ENCODE data around the gene CEP55.

Gene CEP55

DNA sequence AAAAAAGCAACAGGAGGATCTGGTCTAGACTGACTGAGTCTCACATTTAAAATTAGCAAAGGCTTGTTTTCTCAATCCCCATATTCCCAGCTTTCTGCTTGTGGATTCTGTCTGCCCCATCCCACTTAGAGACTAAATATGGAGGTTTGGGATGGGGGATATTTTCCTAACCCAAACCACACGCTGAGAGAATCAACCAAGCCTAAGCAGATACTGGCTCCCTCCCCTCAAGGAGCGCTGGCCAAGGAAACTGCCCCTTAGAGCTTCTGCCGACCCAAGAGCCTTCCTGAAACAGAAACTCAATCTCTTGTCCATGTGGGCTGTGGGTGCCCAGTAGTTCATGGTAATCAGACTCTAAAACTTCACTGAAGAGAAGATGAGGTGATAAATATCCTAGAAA is 74.0 kb downstream of the CEP55 start:
- H3K27me3 ChIP-seq (ENCODE audit: control insufficient read depth in 1 of 2, insufficient read depth in 2 of 2, low read length in 2 of 2): peaks cover 4 to 25% of the 10 kb centered on the region in 2 donors
- H3K4me3 ChIP-seq (ENCODE audit: low read depth in 1 of 2, low read length in 2 of 2): no peak overlapping the region
- H3K27ac ChIP-seq (ENCODE audit: low read depth, low read length): no peak overlapping the region
- no peaks in the 10 kb centered on the region for H3K36me3 ChIP-seq (ENCODE audit: insufficient read depth, low read length)
- H3K9ac ChIP-seq (ENCODE audit: low read length): no peak overlapping the region
- H3K9me3 ChIP-seq (ENCODE audit: low read length): no peaks in the 10 kb centered on the region
- no peaks in the 10 kb centered on the region for H3K4me1 ChIP-seq (ENCODE audit: insufficient read depth, low read length)

DNA sequence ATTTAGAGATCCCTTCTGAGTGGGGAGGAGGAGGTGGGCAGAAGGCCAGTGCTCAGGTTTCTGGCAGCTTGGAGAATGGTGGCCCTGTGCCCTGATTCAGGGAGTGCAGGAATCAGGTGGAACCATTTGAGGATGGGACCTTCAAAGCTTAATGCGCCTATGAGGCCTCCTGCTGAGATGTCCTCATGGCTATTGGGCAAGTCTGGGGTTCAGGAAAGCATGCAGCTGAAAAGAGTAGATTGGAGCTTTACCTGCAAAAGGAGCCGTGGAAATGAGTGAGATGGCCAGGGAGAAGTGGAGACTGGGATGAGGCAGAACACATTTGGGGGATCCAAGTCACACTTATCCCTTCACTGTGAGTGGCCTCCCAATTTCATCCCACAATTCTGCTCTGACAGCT is 76.2 kb downstream of the CEP55 start:
- Histone ChIP-seq H3K4me1 (ENCODE audit: insufficient read depth, low read length) (no peaks in the 10 kb centered on the region), H3K9me3 (ENCODE audit: low read length) (no peaks in the 10 kb centered on the region), H3K36me3 (ENCODE audit: insufficient read depth, low read length) (no peaks in the 10 kb centered on the region), H3K9ac (ENCODE audit: low read length) (no peak overlapping the region), H3K4me3 (ENCODE audit: low read depth in 1 of 2, low read length in 2 of 2) (no peak overlapping the region), H3K27me3 (ENCODE audit: control insufficient read depth in 1 of 2, insufficient read depth in 2 of 2, low read length in 2 of 2) (peaks cover 4 to 13% of the 10 kb centered on the region in 2 donors), H3K27ac (ENCODE audit: low read depth, low read length) (no peak overlapping the region)

DNA sequence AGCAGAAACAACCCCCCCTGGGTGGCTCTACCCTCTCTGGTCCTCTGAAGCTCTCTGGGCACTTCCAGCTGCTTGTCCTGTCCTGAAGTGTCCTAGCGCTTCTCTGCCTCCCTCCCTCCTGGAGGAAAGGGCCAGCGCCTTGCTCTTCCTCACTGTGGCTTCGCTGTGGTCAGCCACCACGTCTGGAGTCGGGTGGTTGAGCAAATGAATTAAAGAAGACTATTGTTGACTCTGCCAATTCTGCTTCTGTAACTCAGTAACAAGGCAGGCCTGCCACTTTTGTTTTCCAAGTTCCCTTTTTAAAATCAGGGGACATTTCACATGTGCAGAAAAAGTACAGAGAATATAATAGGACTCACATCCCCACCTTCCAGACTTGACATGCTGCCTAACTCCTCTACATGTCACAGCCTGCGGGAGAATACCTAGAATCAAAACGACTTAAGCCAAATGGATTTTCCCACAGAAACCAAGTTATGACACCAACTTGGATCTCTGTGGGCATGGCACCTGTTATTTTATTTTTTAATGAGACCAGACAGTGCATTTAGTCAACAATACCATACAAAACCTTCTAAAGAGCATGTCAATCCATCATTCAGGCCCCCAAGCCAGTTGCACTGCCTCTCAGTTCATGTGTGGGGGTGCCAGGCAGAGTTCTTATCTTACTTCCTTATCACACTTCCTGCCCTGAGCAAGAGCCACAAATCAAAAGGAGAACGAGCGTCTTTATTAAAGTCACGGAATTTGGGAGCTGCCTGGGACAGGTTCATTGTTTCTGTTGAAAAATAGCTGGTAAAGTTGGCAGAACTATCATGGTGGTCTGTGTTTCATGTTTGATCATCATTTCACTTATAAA is 76.9 kb downstream of the CEP55 start:
- Histone ChIP-seq H3K27ac (ENCODE audit: low read depth, low read length) (no peak overlapping the region), H3K9me3 (ENCODE audit: low read length) (no peaks in the 10 kb centered on the region), H3K4me1 (ENCODE audit: insufficient read depth, low read length) (no peaks in the 10 kb centered on the region), H3K27me3 (ENCODE audit: control insufficient read depth in 1 of 2, insufficient read depth in 2 of 2, low read length in 2 of 2) (peaks cover 3 to 6% of the 10 kb centered on the region in 2 donors), H3K4me3 (ENCODE audit: low read depth in 1 of 2, low read length in 2 of 2) (no peak overlapping the region), H3K9ac (ENCODE audit: low read length) (no peak overlapping the region), H3K36me3 (ENCODE audit: insufficient read depth, low read length) (no peaks in the 10 kb centered on the region)

DNA sequence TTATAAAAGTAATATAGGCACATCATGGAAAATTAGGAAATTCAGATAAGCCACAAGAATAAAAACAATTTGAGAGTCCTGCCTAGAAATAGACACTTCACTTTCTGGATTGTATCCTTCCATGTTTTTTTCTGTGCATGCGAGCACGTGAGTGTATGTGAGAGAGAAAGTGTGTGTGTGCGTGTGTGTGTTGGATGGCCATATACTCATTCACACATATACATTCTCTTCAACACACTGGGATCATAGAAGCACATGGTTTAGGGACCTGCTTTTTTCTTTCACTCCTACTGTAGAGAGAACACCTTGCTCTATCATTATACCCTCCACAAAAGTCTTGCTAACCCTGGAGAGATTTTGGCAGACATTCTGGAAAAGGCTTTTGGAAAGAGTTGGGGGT is 77.5 kb downstream of the CEP55 start:
- Histone ChIP-seq H3K4me1 (ENCODE audit: insufficient read depth, low read length) (no peaks in the 10 kb centered on the region), H3K9ac (ENCODE audit: low read length) (no peak overlapping the region), H3K27me3 (ENCODE audit: control insufficient read depth in 1 of 2, insufficient read depth in 2 of 2, low read length in 2 of 2) (no peaks in the 10 kb centered on the region), H3K36me3 (ENCODE audit: insufficient read depth, low read length) (no peaks in the 10 kb centered on the region), H3K4me3 (ENCODE audit: low read depth in 1 of 2, low read length in 2 of 2) (no peak overlapping the region), H3K9me3 (ENCODE audit: low read length) (no peaks in the 10 kb centered on the region), H3K27ac (ENCODE audit: low read depth, low read length) (no peak overlapping the region)

DNA sequence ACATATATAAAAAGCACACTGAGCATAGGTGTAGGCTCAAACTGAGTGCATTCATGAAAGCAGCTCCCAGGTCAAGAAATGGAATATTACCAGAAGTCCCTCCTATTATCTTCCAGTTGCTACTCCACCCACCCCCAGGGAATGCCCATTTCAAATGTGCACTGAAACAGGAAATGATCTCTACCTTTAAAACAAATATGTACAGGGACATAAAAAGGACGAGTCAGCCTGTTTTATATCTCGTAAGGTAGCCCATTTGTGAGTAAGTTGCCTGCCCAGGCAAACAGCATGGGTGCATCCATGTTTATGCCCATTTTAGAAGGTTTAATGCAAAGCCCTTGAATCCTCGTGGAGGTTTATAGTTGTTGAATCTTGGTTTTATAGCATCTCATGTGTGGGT is 80.5 kb downstream of the CEP55 start:
- no peaks in the 10 kb centered on the region for H3K4me1 ChIP-seq (ENCODE audit: insufficient read depth, low read length)
- no peak overlapping the region for H3K9ac ChIP-seq (ENCODE audit: low read length)
- H3K27me3 ChIP-seq (ENCODE audit: control insufficient read depth in 1 of 2, insufficient read depth in 2 of 2, low read length in 2 of 2): no peaks in the 10 kb centered on the region
- no peak overlapping the region for H3K27ac ChIP-seq (ENCODE audit: low read depth, low read length)
- H3K9me3 ChIP-seq (ENCODE audit: low read length): no peaks in the 10 kb centered on the region
- no peak overlapping the region for H3K4me3 ChIP-seq (ENCODE audit: low read depth in 1 of 2, low read length in 2 of 2)
- no peaks in the 10 kb centered on the region for H3K36me3 ChIP-seq (ENCODE audit: insufficient read depth, low read length)

DNA sequence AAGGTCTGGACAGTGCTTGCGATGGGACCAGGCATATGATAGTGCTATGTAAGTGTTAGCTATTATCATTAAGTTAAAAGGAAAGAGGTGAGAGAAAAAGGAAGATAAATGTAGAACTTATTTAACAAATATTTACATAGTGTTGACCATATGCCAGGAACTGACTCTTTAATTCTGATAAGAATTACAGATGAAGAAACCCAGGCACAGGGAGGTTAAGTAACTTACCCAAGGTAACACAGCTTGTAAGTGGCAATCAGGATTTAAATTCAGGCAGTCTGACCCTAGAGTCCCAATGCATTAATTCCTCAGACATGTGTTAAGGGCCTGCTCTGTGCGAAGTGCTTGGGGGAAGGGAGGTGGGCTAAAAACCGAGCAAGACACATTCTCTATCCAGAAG is 81.2 kb downstream of the CEP55 start:
- H3K27me3 ChIP-seq (ENCODE audit: control insufficient read depth in 1 of 2, insufficient read depth in 2 of 2, low read length in 2 of 2): no peaks in the 10 kb centered on the region
- no peak overlapping the region for H3K9ac ChIP-seq (ENCODE audit: low read length)
- no peak overlapping the region for H3K4me3 ChIP-seq (ENCODE audit: low read depth in 1 of 2, low read length in 2 of 2)
- no peaks in the 10 kb centered on the region for H3K4me1 ChIP-seq (ENCODE audit: insufficient read depth, low read length)
- no peaks in the 10 kb centered on the region for H3K36me3 ChIP-seq (ENCODE audit: insufficient read depth, low read length)
- no peak overlapping the region for H3K27ac ChIP-seq (ENCODE audit: low read depth, low read length)
- H3K9me3 ChIP-seq (ENCODE audit: low read length): no peaks in the 10 kb centered on the region
